H1 (cell line): ENCODE results near the gene LPIN2. TPM values are rescaled to one million over a fixed set of nuclear protein-coding genes. Genes with fewer than 3 reads are reported as not detected.

ENCODE experiments used
- BACH1 ChIP-seq: IDR thresholded peaks from 2 replicates; pipeline ENCODE4 v1.6.1; 2012; ENCODE audit warnings: low read length, improper control_type of control experiment
- CTBP2 ChIP-seq: IDR thresholded peaks from 2 replicates; pipeline ENCODE4 v1.7.0; 2011; ENCODE audit warnings: borderline replicate concordance, mild to moderate bottlenecking, moderate library complexity, mixed read lengths, low read length; ENCODE audit not compliant: insufficient read depth, insufficient read length
- polyA plus RNA-seq, 7 experiments: library from polyadenylated mRNA; depleted of rRNA in 3 of 7; stranded (reverse) in 5 of 7; unstranded in 2 of 7; fragments of >200 nt in 5 of 7; fragments of 200-250 nt in 2 of 7; gene quantifications; 1 replicate in 5 of 7; 2 replicates in 1 of 7; 4 replicates in 1 of 7; pipeline versions ENCODE4 v1.2.1 to v1.2.3, GENCODE V29; 2011 to 2013; ENCODE audit warnings: missing spikeins in 2 of 7, mixed read lengths in 2 of 7
- total RNA-seq: library from RNA; stranded (reverse); fragmentation: NEBNext Ultra II Directional; extraction: Animal tissue kit (Norgen Biotek cat#: 25700); gene quantifications from 2 replicates; pipeline ENCODE4 v1.2.1, GENCODE V29; 2021

LPIN2 gene
- total and polyA plus RNA-seq, 2 of the 8 experiments (the other 6 are each of a cell fraction or from before 2014, with no cell fraction given), result 7.4 to 14.2 TPM

DNA sequence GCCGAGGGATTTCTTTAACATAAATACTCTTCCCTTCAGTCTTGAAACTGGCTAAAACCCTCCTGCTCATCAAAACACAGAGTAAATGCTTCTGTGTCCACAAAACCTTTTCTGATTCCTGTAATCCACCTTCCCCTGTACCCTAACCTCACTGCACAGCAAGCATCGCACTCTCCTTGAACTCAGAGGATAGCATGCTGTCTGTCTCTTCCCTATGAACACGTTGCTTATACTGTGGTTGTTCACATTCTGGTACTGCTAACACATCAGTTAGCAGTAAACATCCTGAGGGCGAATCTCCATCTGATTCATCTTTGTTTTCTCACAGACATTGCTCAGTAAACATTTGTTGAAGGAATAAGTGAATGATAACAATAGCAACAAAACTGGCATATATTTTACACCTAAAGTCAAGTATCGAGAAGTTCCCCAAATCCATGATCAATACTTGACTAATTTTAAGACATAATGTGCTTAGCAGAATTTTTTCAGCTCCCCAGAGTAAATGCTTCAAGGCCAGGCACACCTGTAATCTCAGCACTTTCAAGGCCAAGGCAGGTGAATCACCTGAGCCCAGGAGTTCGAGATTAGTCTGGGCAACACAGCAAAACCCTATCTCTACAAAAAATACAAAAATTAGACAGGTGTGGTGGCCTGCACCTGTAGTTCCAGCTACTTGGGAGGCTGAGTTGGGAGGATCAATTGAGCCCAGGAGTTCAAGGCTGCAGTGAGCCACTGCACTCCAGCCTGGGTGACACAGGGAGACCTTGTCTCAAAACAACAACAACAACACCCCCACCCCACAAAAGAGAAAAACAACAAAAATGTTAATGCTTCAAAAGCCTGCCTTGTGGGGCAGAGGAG lies 45.6 kb upstream of the LPIN2 start (continued):
- TF ChIP-seq BACH1, result no peak
- TF ChIP-seq CTBP2, result no peak
